MM.1S (cell line): ENCODE results near the gene ZNF121.

Experiments used
- EZH2 ChIP-seq: fragments of 300-600 bp; sonication (generic); optimal IDR thresholded peaks from 2 replicates; pipeline ENCODE3; 2017; ENCODE audit warnings: low read depth, mild to moderate bottlenecking, antibody characterized with exemption, low read length, mixed read lengths
- TF ChIP-seq, protein P1 (sequence below): fragments of 300-600 bp; sonication (generic); IDR thresholded peaks from 2 replicates; pipeline ENCODE4 v1.5.1; 2016; ENCODE audit warnings: antibody characterized with exemption, low read length, mixed read lengths

DNA sequence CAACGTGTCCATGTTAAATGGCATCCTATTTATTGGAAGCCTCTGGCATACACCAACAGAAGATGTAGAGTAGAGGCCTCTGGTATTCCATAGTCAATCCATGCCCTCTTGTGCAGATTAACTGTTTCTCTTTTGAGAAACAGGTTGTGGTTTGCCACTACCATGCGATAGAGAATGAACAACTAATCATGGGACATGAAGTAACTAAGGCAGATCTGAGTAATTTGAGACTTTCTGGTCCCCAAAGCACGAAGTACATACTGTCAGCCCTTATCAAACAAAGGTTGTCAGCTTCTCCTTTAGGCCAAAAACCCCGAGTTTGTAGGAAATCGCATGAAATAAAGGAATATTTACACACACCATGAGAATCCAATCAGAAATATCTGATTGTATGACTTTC lies 3.6 kb downstream of the ZNF121 start:
- TF ChIP-seq, protein P1, sequence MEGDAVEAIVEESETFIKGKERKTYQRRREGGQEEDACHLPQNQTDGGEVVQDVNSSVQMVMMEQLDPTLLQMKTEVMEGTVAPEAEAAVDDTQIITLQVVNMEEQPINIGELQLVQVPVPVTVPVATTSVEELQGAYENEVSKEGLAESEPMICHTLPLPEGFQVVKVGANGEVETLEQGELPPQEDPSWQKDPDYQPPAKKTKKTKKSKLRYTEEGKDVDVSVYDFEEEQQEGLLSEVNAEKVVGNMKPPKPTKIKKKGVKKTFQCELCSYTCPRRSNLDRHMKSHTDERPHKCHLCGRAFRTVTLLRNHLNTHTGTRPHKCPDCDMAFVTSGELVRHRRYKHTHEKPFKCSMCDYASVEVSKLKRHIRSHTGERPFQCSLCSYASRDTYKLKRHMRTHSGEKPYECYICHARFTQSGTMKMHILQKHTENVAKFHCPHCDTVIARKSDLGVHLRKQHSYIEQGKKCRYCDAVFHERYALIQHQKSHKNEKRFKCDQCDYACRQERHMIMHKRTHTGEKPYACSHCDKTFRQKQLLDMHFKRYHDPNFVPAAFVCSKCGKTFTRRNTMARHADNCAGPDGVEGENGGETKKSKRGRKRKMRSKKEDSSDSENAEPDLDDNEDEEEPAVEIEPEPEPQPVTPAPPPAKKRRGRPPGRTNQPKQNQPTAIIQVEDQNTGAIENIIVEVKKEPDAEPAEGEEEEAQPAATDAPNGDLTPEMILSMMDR: no peak
- no peak for TF ChIP-seq EZH2
